Measurements from ENCODE around the gene SERPINA1. TPM values are rescaled to one million over a fixed set of nuclear protein-coding genes. Genes with fewer than 3 reads are reported as not detected.
"Not testable (repeated sequence)": the region's sequence is repeated elsewhere in the genome, so short reads cannot be mapped to it uniquely, and the experiment has no call there.

The SERPINA1 gene
- total and polyA plus RNA-seq, 2 experiments from 2014 or later: 0.16 to 0.65 TPM

GRCh38 chr14:94412671-94413638 lies 24.6 kb upstream of the SERPINA1 start:
- H3K4me2 ChIP-seq (ENCODE audit: unreplicated experiment): no peak overlapping the region
- TF ChIP-seq EZH2phosphoT487 (IDR thresholded peaks at IDR 0.05; ENCODE audit: insufficient read depth, low read depth) (no peak), EZH2 (IDR thresholded peaks at IDR 0.05; ENCODE audit: insufficient read depth, poor library complexity, severe bottlenecking) (no peak)
- 59 to 61% methylated on average over 8 of the region's 8 CpGs for WGBS, 2 experiments (ENCODE audit: low coverage in 1 of 2, low lambda C conversion rate in 2 of 2, missing lambda C conversion rate in 2 of 2)

GRCh38 chr14:94411638-94412037 lies 23.2 kb upstream of the SERPINA1 start:
- 0 to 6% methylated on average over 1 of the region's 1 CpG for WGBS, 2 experiments (ENCODE audit: low coverage in 1 of 2, low lambda C conversion rate in 2 of 2, missing lambda C conversion rate in 2 of 2)
- Histone ChIP-seq H3K9ac (no peak overlapping the region), H3K36me3 (ENCODE audit: low read depth) (no peaks in the 10 kb centered on the region), H3K9me3 (ENCODE audit: low read depth) (no peaks in the 10 kb centered on the region), H3K9me2 (ENCODE audit: insufficient read depth) (no peaks in the 10 kb centered on the region), H3K4me3 (no peak overlapping the region), H3K4me2 (ENCODE audit: unreplicated experiment) (no peak overlapping the region), H3K79me2 (ENCODE audit: insufficient read depth) (no peaks in the 10 kb centered on the region), H3F3A (ENCODE audit: insufficient read depth) (no peaks in the 10 kb centered on the region), H3K27ac (no peak overlapping the region), H2AFZ (no peak overlapping the region), H4K20me1 (ENCODE audit: insufficient read depth) (no peaks in the 10 kb centered on the region), H3K27me3 (replicated peaks; ENCODE audit: insufficient read depth) (no peaks in the 10 kb centered on the region; the same call in 1 of the 2 replicates), H3K4me1 (ENCODE audit: insufficient read depth) (peaks cover 13% of the 10 kb centered on the region)
- in situ Hi-C loops (cut with MboI): no loop called here
- no peak for DNase-seq
- no peak for TF ChIP-seq EZH2phosphoT487 (IDR thresholded peaks at IDR 0.05; ENCODE audit: insufficient read depth, low read depth)
- no peak for TF ChIP-seq EZH2 (IDR thresholded peaks at IDR 0.05; ENCODE audit: insufficient read depth, poor library complexity, severe bottlenecking)

More at GRCh38 chr14:94412671-94413638, 24.6 kb upstream of the SERPINA1 start:
- peaks cover 9% of the 10 kb centered on the region for H3K4me1 ChIP-seq (ENCODE audit: insufficient read depth)
- no peaks in the 10 kb centered on the region; the same call in 1 of the 2 replicates for H3K27me3 ChIP-seq (replicated peaks; ENCODE audit: insufficient read depth)
- no peaks in the 10 kb centered on the region for H3K9me2 ChIP-seq (ENCODE audit: insufficient read depth)
- H3F3A ChIP-seq (ENCODE audit: insufficient read depth): no peaks in the 10 kb centered on the region
- in situ Hi-C loops (cut with MboI): no loop called here
- no peak for DNase-seq
- H3K79me2 ChIP-seq (ENCODE audit: insufficient read depth): no peaks in the 10 kb centered on the region
- no peaks in the 10 kb centered on the region for H3K9me3 ChIP-seq (ENCODE audit: low read depth)
- H3K36me3 ChIP-seq (ENCODE audit: low read depth): no peaks in the 10 kb centered on the region
- no peak overlapping the region for H3K9ac ChIP-seq
- no peak overlapping the region for H3K4me3 ChIP-seq
- H3K27ac ChIP-seq: no peak overlapping the region
- H4K20me1 ChIP-seq (ENCODE audit: insufficient read depth): no peaks in the 10 kb centered on the region
- no peak overlapping the region for H2AFZ ChIP-seq

GRCh38 chr14:94409430-94409829 lies 21.0 kb upstream of the SERPINA1 start:
- H3K9me3 ChIP-seq (ENCODE audit: low read depth); H2AFZ ChIP-seq; DNase-seq; H3K4me3 ChIP-seq; H3K9ac ChIP-seq; H3K27me3 ChIP-seq (replicated peaks; ENCODE audit: insufficient read depth); H3K36me3 ChIP-seq (ENCODE audit: low read depth); H3F3A ChIP-seq (ENCODE audit: insufficient read depth); H3K27ac ChIP-seq; H3K4me2 ChIP-seq (ENCODE audit: unreplicated experiment); H3K9me2 ChIP-seq (ENCODE audit: insufficient read depth); in situ Hi-C loops (cut with MboI); H3K79me2 ChIP-seq (ENCODE audit: insufficient read depth); H4K20me1 ChIP-seq (ENCODE audit: insufficient read depth): not testable (repeated sequence)
- H3K4me1 ChIP-seq (ENCODE audit: insufficient read depth): peaks cover 13% of the 10 kb centered on the region
- 80 to 87% methylated on average over 5 of the region's 5 CpGs for WGBS, 2 experiments (ENCODE audit: low coverage in 1 of 2, low lambda C conversion rate in 2 of 2, missing lambda C conversion rate in 2 of 2)

GRCh38 chr14:94408546-94409095 lies 20.2 kb upstream of the SERPINA1 start:
- TF ChIP-seq EZH2 (IDR thresholded peaks at IDR 0.05; ENCODE audit: insufficient read depth, poor library complexity, severe bottlenecking): no peak
- no peak for TF ChIP-seq EZH2phosphoT487 (IDR thresholded peaks at IDR 0.05; ENCODE audit: insufficient read depth, low read depth)
- no peaks in the 10 kb centered on the region for H3K36me3 ChIP-seq (ENCODE audit: low read depth)
- in situ Hi-C loops (cut with MboI): no loop called here
- DNase-seq: no peak
- H3K27ac ChIP-seq: no peak overlapping the region
- H3K9me2 ChIP-seq (ENCODE audit: insufficient read depth): no peaks in the 10 kb centered on the region
- peak overlapping the region; percentile 2 for H3K4me2 ChIP-seq (ENCODE audit: unreplicated experiment)
- no peaks in the 10 kb centered on the region for H3F3A ChIP-seq (ENCODE audit: insufficient read depth)
- no peaks in the 10 kb centered on the region for H3K79me2 ChIP-seq (ENCODE audit: insufficient read depth)
- H2AFZ ChIP-seq: 0 out of 2 replicates have a peak overlapping the region, but pooled peaks have one; percentile 6
- no peaks in the 10 kb centered on the region; the same call in 1 of the 2 replicates for H3K27me3 ChIP-seq (replicated peaks; ENCODE audit: insufficient read depth)
- no peak overlapping the region for H3K9ac ChIP-seq
- no peaks in the 10 kb centered on the region for H4K20me1 ChIP-seq (ENCODE audit: insufficient read depth)
- WGBS, 2 experiments (ENCODE audit: low coverage in 1 of 2, low lambda C conversion rate in 2 of 2, missing lambda C conversion rate in 2 of 2): 25 to 29% methylated on average over 4 of the region's 4 CpGs
- H3K4me1 ChIP-seq (ENCODE audit: insufficient read depth): peaks cover 13% of the 10 kb centered on the region
- no peak overlapping the region for H3K4me3 ChIP-seq
- no peaks in the 10 kb centered on the region for H3K9me3 ChIP-seq (ENCODE audit: low read depth)
